ENCODE data around the gene MRPL19. TPM values are rescaled to one million over a fixed set of nuclear protein-coding genes. Genes with fewer than 3 reads are reported as not detected.

Gene MRPL19
- total RNA-seq, 1 experiment from 2014 or later: 88.3 TPM

- DNase-seq (ENCODE audit: low read depth): no peak
These were observed 89.7 kb downstream of the MRPL19 start for GRCh38 chr2:75736276-75736675.

- no peak for DNase-seq (ENCODE audit: low read depth)
These were observed 91.4 kb downstream of the MRPL19 start for GRCh38 chr2:75737961-75738360.

Other genes with a start within 250 kb of the MRPL19 start
- 73.2 and 98.7 TPM in 2 replicates for gene EVA1A, start 85.8 kb upstream of the MRPL19 start, total RNA-seq (2014; rRNA removed; shearing (Covaris generic))
- gene GCFC2, start 64.1 kb downstream of the MRPL19 start, total RNA-seq (2014; rRNA removed; shearing (Covaris generic)): 19.8 and 35.8 TPM in 2 replicates

All from Daoy (cell line).